Endothelial cell of hepatic sinusoid (primary cell): ENCODE measurements around the gene GLP1R.

Experiments used
- in situ Hi-C: cut with HindIII; loops from 2 replicates; pipeline ENCODE4 v1.10.0; 2017; ENCODE audit warnings: low sequenced_read_pairs

Gene GLP1R

DNA sequence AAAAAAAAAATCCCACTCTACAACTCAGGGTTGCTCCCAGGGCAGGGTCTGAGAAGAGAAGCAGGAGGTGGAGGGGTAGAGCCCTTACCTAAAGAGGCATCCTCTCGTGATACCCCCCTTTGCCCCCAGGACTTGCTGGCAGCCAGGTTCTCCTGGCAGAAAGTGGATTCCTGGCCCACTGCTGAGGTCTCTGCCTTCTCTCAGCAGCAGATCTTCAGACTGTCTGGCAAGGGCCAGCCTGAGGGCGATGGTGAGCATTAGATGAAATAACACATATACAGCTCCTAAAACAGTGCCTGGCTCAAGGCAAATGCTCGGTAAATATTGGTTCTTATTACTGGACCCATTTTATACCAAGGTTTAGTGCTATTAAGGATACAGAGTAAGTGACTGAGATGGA lies 4.8 kb upstream of the GLP1R start:
- in situ Hi-C loops: no loop called here

DNA sequence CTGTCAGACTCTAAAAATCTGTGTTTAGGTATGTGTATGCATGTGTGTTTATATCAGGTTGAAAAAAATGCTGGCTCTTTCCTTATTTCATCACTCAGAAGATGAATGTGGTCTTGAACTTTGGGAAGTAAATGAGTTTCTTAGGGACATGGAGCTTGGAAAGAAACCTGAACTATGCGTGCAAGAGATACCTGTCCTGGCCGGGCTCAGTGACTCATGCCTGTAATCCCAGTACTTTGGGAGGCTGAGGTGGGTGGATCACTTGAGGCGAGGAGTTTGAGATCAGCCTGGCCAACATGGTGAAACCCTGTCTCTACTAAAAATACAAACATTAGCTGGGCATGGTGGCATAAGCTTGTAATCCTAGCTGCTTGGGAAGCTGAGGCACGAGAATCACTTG lies 4.4 kb upstream of the GLP1R start:
- in situ Hi-C loops: no loop called here

DNA sequence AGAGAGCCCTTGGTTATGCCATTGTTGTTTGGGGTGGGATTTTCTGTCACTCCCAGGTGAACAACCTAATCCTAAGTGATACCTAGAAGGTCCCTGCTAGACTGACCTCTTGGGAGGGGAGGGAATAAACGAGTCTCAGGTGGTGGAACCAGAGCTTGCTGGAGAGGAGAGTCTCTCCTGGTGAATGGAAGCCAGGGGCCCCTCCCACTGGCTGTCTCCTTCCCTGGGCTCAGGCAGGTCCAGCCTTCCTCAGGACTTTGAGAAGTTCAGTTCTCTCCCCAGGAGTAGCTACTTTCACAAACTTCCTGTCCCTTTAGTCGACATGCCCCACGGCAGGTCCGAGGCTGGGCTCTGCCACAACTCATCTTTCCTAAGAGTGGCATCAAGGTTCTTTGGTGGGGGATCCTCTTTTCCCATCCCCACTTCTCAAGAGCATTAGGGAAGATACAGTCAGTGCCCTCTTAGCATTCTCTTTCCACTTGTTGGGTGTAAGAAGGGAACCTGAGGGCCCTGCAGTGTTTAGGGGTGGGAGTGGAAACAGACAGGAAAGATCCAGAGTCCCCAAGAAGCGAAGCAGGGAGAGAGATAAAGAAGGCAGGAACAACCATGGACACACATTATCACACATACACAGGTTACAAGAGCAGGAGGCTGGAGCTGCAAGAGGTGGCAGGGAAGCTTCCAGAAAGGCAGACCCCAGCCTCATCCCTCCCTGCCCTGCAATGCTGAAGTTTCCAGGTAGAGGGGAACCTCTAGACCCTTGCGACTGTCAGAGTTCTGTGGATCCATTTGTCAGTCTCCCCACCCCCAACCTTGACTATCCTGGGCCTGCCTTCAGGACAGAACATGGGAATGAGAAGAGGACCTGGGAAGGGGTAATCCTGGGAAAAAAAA lies 900 bp upstream of the GLP1R start:
- in situ Hi-C loops: no loop called here

DNA sequence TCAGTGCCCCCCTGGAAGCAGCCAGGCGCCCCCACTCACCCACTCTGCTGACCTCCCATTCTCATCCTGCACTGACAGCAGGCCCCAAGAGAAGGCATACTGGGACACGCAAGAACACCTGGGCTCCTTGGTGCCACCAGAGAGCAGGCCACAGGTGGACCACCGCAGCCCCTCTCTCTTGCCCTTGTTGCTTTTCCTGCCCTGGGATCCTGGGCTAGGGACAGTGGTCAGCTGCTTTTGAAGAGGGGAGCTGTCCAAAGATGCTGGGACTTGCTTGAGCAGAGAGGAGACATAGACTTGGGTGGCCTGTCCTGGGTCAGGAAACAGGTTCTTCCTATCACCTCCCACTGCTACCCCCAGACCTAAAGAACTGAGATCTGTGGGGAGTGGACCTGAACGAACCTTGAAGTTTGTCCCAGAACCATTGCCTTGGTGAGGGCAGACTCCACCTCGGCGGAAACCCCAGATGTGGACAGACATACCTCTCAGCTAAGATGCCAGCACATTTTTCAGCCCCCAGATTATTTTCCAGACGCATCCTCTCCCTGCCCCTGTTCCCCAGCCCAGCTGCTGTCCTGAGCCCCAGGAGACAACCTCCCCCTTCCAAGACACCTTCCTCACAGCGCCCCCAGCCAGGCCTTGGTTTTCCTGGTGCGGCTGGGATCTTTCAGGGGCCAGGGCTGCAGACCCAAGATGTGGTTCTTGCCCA lies 1.1 kb downstream of the GLP1R start:
- in situ Hi-C loops: no loop called here

DNA sequence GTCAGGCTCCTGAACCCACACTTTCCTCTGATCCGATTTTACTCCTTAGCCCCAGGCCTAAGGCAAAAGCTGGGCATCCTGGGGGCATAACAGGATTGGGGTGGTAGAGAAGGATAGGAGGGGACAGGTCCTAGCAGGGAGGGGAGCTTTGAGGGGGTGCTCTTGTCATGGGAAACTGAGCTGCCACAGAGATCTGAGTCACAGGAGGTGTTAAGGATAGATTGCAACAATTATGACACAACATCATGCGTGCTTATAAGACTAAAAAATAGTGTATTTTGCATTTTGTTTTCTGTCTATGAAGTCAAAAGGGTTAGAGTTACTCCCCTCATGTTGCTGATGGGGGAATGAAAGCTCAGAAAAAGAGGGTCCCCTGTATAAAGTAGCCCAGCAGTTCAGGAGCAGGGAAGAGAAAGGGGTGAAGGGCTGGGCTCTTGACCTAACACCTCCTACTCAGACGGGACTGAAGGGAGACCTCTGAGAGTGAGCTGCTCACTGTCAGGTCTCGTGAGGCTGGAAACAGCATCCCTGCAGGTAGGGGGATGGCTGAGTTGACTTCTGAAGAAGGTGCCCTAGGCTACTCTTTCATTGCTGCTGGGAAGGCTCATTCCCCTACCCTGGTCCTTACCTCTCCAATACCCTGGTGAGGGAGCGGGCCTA lies 2.0 kb downstream of the GLP1R start:
- in situ Hi-C loops: no loop called here

DNA sequence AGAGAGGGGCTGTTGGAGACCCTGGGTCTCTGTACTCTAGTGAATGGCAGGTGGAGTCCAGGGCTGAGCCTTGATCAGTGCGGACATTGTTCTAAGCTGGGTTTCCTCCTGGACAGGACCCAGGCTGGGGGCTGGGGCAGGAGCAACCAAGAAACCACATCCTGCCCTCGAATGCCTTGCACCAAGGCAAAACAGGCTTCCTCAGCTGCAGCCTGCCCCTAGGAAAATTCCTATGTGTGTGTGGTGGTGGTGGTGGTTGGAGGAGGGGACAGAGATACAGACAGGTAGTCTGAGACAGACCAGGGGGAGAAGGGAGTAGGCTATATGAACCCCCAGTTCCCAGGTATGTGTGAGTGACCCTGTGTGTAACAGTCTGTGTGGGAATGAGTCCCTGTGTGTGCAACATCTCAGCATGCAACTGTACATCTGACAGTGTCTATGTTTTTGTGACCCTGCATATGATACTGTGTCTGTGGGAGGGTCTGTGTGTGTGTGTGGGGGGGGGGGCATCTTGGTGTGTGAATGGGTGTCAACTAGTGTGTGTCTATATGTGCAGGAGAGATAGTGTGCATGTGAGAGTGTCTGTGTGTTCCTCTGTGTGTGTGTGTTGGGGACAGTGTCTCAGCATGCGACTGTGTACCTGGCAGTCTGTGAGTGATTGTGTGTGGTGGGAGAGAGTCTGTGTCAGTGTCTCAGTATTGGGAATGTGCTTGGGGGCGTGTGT lies 3.0 kb downstream of the GLP1R start:
- in situ Hi-C loops: no loop called here

DNA sequence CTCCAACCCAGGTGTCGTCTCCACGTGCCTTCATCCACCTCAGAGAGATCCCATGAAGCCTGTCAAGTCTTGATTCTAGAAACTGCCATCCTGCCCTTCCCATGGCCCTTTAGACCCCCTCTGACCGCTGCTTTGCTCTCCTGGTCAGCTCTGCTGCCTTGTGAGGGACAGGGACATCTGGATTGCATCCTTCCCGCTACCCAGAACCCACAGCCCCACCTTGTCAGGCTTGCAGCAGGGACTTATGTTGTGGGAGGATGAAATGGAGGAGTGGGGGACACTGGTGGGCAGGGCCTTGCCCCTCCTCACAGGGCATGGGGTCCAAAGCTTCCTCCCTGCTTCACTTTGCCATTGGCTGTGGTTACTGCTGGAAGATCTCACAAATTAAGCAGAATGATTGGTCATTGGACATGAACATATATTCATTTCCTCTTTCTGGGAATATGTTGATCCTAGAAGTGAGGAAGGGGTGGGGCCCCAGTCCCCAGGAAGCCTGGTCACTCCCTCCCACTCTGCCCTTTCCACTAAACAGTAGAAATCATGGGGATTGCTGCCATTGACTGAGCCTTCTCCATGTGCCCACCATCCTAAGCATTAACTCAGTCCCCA lies 4.5 kb downstream of the GLP1R start:
- in situ Hi-C loops: no loop called here

DNA sequence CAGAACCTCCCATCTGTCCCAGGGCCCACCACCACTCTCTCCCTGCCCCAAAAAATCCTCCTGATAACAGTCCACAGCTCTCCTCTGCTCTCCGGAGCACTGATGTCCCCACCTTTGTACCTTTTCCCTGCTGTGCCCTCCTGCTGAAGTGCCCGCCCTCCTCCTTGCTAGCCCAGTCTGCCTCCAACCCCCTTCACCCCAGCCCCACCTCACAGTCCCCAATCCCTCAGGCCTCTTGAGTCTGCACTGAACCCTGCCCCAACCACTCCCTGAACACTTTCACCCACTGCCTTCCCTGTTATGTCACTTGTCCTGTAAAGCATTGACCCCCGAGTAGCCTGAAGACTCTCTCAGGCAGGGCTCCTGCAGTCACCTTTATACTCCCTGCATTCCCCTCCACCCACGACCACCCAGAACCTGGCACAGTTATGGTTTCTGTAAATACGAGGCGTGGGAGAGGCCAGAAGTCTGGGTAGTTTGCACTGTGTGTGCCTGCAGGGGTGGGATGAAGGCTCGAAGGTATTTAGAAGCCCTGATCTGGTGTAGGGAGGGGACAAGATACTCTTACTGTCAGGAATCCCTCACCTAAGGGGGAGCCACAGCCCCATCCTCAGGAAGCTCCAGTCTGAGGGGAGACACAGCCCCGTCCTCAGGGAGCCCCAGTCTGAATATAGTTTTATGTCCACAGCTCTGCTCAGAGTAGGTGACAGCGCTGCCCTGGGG lies 5.4 kb downstream of the GLP1R start:
- in situ Hi-C loops: no loop called here

DNA sequence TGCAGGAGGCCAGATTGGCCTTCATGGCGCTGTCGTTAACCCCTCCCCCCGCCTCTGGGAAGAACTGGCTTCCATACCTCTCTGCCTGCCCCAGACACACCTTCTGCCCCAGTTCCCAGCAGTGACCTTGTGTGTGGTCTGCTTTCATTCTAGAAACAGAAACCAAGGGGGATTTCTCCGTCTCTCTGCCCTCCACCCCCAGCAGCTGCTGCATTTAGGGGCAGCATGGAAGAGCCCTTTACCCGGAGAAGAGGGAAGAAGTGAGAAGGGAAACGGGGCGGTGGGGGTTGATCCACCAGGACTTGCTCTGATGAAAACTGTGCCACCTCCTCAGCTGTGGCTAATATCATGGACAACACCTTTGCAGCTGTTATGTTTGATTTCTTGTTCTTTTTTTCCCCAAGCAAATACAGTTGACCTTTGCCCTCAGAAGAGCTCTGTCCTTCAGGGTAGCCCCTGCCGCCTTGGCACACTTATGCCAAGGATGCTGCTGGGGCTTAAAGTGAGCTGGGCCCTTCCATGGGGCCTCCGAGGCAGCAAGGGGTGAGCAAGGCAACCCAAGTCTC lies 6.1 kb downstream of the GLP1R start:
- in situ Hi-C loops: no loop called here

DNA sequence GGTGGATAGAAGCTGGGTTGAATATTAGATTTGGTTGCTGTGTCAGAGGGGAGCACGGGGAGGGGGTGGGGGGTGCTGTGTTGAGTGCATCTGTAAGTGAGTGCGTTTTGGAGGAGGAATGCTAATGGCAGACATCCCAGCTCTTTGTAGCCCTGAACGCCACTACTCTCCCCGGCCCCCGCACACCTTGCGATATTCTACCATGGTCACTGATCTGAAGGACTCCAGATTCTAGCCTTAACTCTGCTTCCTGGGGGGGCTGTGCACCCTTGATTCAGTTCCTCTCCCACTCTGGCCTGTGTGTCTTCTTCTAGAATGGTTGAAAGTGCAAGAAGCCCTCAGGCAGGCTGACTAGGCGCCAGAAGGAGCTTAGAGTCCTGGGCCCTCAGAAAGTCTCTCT lies 7.1 kb downstream of the GLP1R start:
- in situ Hi-C loops: no loop called here

DNA sequence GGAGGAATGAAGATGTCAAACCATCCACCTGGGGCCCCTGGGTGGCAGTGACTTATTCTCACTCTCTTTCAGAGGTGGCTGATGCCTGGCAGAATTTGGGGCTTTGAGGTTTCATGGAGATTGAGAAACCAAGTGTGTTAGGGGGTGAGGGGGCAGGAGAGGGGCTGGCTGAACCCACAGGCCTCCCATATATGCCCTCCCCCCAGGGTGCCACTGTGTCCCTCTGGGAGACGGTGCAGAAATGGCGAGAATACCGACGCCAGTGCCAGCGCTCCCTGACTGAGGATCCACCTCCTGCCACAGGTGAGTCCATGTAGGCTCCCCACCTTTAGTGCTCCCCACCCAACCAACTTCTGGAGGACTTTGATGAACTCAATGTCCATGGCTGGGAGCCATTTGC lies 7.6 kb downstream of the GLP1R start:
- in situ Hi-C loops: no loop called here

DNA sequence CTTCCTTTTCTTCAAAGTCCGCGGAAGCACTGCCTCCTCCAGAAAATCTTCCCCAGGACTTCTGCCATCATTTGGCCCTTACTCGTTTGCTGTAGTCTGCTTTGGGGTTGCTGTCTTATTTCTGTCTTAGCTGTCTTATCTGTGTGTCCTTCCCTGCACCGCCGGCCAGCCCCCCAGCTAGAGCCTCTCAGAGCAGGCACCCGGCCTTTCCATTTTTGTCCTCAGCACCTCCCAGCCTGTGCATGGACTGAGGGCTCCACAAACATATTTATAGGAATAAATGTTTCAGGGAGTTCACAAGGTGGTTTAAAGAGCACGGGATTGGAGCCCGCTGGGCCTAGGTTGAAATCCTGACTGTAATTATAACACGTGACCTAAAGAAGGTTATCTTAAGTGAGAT lies 8.1 kb downstream of the GLP1R start:
- in situ Hi-C loops: no loop called here

DNA sequence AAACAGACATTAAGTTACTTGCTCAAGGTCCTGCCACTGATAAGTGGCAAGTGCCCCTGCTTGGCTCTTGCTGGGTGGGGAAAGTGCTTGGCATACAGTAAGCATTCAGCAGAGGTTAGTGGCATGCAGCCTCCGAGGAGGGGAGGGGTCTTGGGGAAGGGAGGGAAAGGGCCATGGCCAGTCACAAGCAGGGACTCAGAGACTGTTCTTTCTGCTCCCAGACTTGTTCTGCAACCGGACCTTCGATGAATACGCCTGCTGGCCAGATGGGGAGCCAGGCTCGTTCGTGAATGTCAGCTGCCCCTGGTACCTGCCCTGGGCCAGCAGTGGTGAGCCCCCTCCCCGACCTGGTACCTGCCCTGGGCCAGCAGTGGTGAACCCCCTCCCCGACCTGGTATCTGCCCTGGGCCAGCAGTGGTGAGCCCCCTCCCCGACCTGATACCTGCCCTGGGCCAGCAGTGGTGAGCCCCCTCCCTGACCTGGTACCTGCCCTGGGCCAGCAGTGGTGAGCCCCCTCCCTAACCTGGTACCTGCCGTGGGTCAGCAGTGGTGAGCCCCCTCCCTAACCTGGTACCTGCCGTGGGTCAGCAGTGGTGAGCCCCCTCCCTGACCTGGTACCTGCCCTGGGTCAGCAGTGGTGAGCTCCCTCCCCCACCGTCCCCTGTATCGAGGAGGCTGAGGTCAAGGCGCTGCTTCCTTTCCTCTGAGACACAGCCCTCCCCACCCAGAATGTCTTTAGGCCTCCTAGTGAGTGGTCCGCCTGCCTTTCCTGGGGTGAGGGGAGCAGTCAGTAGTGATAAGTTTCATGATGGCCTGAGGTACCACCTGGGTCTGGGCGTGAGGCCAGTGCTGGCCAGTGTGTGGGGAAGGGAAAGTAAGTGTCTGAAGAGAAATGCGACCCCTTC lies 8.9 kb downstream of the GLP1R start:
- in situ Hi-C loops: no loop called here

DNA sequence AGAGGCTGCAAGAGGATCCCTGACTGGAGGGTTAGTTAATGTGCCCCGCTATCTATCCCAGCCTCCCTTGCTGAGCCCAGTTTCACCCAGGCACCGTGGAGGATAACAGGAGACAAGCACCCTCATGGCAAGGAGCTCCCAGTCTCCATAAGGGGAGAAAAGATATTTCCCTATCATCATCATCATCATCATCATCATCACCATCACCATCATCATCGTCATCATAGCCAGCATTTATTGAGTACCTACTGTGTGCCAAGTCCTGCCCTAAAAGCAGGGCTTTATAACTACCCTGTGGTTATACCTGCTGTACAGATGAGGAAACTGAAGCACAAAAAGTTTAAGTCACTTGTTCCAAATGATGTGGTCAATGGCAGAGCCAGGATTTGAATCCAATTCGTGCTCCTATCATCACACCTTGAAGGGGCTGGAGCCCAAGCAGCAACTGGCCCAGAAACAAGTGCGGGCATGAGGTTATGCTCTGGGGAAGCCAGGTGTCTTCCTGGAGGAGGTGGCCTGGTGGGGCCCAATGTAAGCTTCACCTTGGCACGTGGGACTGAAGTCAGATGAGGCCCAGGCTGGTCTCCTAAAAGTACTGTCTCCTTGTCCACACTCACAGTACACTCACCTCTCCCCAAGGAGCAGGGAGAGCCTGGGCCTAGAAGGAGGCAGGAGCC lies 10.0 kb downstream of the GLP1R start:
- in situ Hi-C loops: no loop called here

DNA sequence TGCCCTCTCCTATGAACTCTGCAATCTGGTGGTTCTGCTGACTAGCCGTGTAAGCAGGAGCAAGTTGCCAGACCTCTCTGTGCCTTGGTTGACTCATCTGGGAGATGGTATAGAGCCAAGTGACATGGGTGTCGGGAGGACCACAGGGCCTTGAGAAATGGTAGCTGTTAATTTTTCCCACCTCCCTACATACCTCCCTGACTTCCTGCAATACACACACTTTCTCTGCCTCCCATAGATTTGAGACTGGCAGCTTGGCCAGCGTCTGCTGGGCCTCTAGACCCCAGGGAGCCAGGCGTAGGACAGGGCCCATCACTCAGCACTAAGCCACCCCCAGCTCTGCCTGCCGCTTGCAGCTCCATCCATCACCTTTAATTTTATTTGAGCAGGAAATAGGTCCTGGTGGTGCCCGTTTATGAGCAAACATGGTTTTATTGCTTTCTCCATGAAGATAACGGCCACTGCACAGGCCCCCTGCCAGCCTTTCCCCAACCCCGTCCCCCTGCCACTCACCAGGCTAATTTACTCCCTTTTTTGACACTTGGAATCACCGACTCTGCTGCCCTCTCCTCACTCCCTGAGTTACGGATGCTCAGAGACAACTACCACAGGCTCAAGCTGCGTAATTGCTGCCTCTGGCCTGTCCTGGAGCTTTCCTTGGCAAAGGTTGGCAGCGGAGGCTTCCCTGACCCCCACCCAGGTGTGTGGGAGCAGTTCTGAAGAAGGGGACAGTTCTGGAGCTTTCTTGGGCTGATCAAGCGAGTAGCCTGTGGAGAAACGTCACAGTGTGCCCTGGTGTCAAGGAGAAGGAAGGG lies 11.1 kb downstream of the GLP1R start:
- in situ Hi-C loops: no loop called here

DNA sequence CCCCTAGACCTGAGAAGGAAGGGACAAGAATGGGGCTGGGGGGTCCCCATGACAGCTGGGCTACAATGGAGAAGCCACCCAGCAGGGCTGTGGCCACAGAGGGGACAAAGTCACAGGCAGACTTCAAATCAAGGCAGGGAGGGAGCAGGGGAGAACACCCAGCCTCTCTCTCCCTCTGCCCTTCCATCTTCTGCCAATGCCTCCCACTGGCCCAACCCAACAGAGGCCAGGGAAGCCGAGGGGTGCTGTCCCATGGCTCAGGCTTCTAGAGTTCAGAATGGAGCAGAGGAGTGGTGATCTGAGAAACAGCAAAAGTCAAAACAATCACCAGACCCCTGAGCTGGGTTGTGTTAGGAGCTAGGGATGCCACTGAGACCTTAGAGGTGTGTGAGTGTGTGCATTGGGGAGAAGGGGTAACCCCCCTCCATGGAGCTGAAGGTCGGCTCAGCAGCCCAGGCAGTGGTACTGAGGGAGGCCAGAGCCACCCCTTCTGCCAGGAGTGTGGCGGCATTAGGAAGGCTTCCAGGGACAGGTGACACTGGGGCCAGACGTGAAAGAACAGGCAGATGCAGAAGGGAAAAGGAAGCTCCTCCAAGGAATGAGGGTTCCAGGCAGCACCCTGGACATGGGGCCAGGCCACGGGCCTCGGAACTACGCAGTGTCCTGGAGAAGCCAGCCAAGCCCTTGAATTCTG lies 12.0 kb downstream of the GLP1R start:
- in situ Hi-C loops: no loop called here

DNA sequence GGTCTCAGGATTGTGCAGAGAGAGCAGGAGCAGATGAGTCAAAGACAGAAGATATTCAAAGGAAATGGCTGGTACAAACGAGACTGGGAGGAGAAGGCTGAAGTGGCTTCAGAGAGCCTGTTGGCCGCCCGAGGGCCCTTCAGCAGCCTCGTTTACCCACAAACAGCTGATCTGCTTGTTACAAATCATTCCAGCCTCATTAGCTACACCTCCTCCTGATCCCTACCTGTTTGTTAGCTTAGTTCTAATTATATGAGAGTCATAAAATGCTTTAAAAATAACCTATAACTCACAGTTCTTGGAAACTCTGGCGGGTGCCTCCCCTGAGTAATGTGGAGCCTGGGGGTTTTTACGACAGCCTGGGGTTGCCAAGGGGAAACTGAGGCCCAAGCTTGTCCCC lies 12.6 kb downstream of the GLP1R start:
- in situ Hi-C loops: no loop called here
